ENCODE results near the gene PPIF.

The PPIF gene

DNA sequence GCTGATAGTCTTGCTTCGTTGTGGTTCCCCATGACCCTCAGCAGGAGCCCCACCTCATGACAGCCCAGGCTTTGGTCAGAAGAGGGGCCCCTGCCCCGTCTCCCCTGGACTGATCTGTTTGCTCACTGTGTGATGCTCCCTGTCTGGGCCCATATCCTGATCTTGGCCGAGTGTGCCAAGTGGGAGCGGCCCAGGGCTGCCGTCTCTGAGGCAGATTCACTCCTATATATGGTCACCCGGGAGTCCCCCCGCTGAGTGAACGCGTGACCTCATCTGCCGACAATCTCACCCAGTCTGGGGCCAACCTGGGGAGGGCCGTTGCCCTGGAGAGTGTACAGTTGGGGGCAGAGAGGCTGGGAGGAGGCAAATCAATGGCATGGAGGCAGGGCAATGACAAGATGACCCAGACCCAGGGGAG, 34.5 kb downstream of the PPIF start:
- CTCF ChIA-PET, result no interaction called here
- H3K27ac ChIP-seq (ENCODE audit: insufficient read depth in 1 of 2, low read depth in 1 of 2, low read length in 2 of 2, poor library complexity in 1 of 2, severe bottlenecking in 2 of 2), result no peak overlapping the region

DNA sequence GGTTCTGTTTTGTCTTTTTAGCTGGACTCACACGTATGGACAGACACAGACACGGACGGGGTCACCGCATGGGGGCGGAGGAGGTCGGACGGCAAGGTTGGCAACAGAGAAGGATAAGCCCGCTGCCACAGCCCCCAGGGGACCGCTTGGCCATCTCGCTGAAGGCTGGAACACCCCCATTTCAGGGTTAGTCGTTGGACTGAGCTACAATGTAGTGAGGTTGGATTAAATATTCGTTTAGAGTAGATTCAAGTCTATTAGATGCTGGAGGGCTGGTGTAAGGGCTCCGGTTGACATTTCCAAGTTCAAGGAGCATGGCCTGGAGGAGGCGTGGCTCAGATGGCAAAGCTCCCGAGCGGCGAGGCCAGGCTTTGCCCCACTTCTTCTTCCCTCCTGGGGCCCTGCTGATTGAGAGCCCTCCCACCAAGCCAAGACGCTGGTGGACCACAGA, 35.2 kb downstream of the PPIF start:
- ChIA-PET POLR2A (no interaction called here), CTCF (interaction anchor here (3.4 kb wide), 1 partner anchor 7 kb away, joined by 10 read pairs; no protein-coding TSS in a partner anchor)
- DNase-seq, result no peak
- H3K36me3 ChIP-seq (ENCODE audit: control insufficient read depth in 4 of 4, insufficient read depth in 4 of 4, low read length in 3 of 4), result no peaks in the 10 kb centered on the region
- no peak overlapping the region for H3K4me3 ChIP-seq (ENCODE audit: control insufficient read depth in 1 of 7, extremely low read depth in 1 of 7, insufficient read depth in 4 of 7, low read depth in 2 of 7, low read length in 6 of 7)
- 96% methylated on average over 16 of the region's 18 CpGs for WGBS (ENCODE audit: insufficient coverage)
- H3K4me1 ChIP-seq (ENCODE audit: control extremely low read depth in 1 of 4, control insufficient read depth in 4 of 4, insufficient read depth in 4 of 4, low read length in 3 of 4), result no peaks in the 10 kb centered on the region
- H3K27ac ChIP-seq (ENCODE audit: insufficient read depth in 1 of 2, low read depth in 1 of 2, low read length in 2 of 2, poor library complexity in 1 of 2, severe bottlenecking in 2 of 2), result no peak overlapping the region
- H3K27me3 ChIP-seq (replicated peaks in 2 of 5; ENCODE audit: control insufficient read depth in 4 of 5, insufficient read depth in 5 of 5, low read length in 4 of 5), result no peaks in the 10 kb centered on the region
- no peaks in the 10 kb centered on the region for H3K9me3 ChIP-seq (ENCODE audit: control extremely low read depth in 1 of 5, control insufficient read depth in 4 of 5, insufficient read depth in 2 of 5, low read depth in 1 of 5, low read length in 4 of 5)

More for the DNA sequence above, 34.5 kb downstream of the PPIF start:
- Histone ChIP-seq H3K4me3 (ENCODE audit: control insufficient read depth in 1 of 7, extremely low read depth in 1 of 7, insufficient read depth in 4 of 7, low read depth in 2 of 7, low read length in 6 of 7) (no peak overlapping the region), H3K9me3 (ENCODE audit: control extremely low read depth in 1 of 5, control insufficient read depth in 4 of 5, insufficient read depth in 2 of 5, low read depth in 1 of 5, low read length in 4 of 5) (no peaks in the 10 kb centered on the region), H3K27me3 (replicated peaks in 2 of 5; ENCODE audit: control insufficient read depth in 4 of 5, insufficient read depth in 5 of 5, low read length in 4 of 5) (no peaks in the 10 kb centered on the region), H3K4me1 (ENCODE audit: control extremely low read depth in 1 of 4, control insufficient read depth in 4 of 4, insufficient read depth in 4 of 4, low read length in 3 of 4) (no peaks in the 10 kb centered on the region), H3K36me3 (ENCODE audit: control insufficient read depth in 4 of 4, insufficient read depth in 4 of 4, low read length in 3 of 4) (no peaks in the 10 kb centered on the region)
- no peak for DNase-seq
- 96% methylated on average over 7 of the region's 11 CpGs for WGBS (ENCODE audit: insufficient coverage)
- POLR2A ChIA-PET, result no interaction called here

- no peak overlapping the region for H3K27ac ChIP-seq (ENCODE audit: insufficient read depth in 1 of 2, low read depth in 1 of 2, low read length in 2 of 2, poor library complexity in 1 of 2, severe bottlenecking in 2 of 2)
- POLR2A ChIA-PET, result no interaction called here
- 91% methylated on average over 12 of the region's 12 CpGs for WGBS (ENCODE audit: insufficient coverage)
- H3K4me3 ChIP-seq (ENCODE audit: control insufficient read depth in 1 of 7, extremely low read depth in 1 of 7, insufficient read depth in 4 of 7, low read depth in 2 of 7, low read length in 6 of 7), result no peak overlapping the region
- no peak for DNase-seq
- H3K36me3 ChIP-seq (ENCODE audit: control insufficient read depth in 4 of 4, insufficient read depth in 4 of 4, low read length in 3 of 4), result no peaks in the 10 kb centered on the region
- no peaks in the 10 kb centered on the region for H3K9me3 ChIP-seq (ENCODE audit: control extremely low read depth in 1 of 5, control insufficient read depth in 4 of 5, insufficient read depth in 2 of 5, low read depth in 1 of 5, low read length in 4 of 5)
- CTCF ChIA-PET, result interaction anchor here (0.8 to 3.4 kb wide), 4 partner anchors 9 to 38 kb away, joined by 3 to 10 read pairs (median 3); no protein-coding TSS in a partner anchor
- no peaks in the 10 kb centered on the region for H3K27me3 ChIP-seq (replicated peaks in 2 of 5; ENCODE audit: control insufficient read depth in 4 of 5, insufficient read depth in 5 of 5, low read length in 4 of 5)
- H3K4me1 ChIP-seq (ENCODE audit: control extremely low read depth in 1 of 4, control insufficient read depth in 4 of 4, insufficient read depth in 4 of 4, low read length in 3 of 4), result no peaks in the 10 kb centered on the region
Measured at GRCh38 chr10:79383974-79384606, 36.8 kb downstream of the PPIF start.

- Histone ChIP-seq H3K27me3 (replicated peaks in 2 of 5; ENCODE audit: control insufficient read depth in 4 of 5, insufficient read depth in 5 of 5, low read length in 4 of 5) (no peaks in the 10 kb centered on the region), H3K4me1 (ENCODE audit: control extremely low read depth in 1 of 4, control insufficient read depth in 4 of 4, insufficient read depth in 4 of 4, low read length in 3 of 4) (peaks cover 0 to 1% (median under 1%) of the 10 kb centered on the region in 4 experiments), H3K4me3 (ENCODE audit: control insufficient read depth in 1 of 7, extremely low read depth in 1 of 7, insufficient read depth in 4 of 7, low read depth in 2 of 7, low read length in 6 of 7) (no peak overlapping the region), H3K36me3 (ENCODE audit: control insufficient read depth in 4 of 4, insufficient read depth in 4 of 4, low read length in 3 of 4) (no peaks in the 10 kb centered on the region), H3K9me3 (ENCODE audit: control extremely low read depth in 1 of 5, control insufficient read depth in 4 of 5, insufficient read depth in 2 of 5, low read depth in 1 of 5, low read length in 4 of 5) (no peaks in the 10 kb centered on the region), H3K27ac (ENCODE audit: insufficient read depth in 1 of 2, low read depth in 1 of 2, low read length in 2 of 2, poor library complexity in 1 of 2, severe bottlenecking in 2 of 2) (no peak overlapping the region)
- ChIA-PET POLR2A (no interaction called here), CTCF (interaction anchor here (0.8 to 3.4 kb wide), 2 partner anchors 10 to 39 kb away, joined by 3 to 10 read pairs; no protein-coding TSS in a partner anchor)
- no peak for DNase-seq
- WGBS (ENCODE audit: insufficient coverage), result 95% methylated on average over 13 of the region's 14 CpGs
Measured at GRCh38 chr10:79384773-79385391, 37.6 kb downstream of the PPIF start.

DNA sequence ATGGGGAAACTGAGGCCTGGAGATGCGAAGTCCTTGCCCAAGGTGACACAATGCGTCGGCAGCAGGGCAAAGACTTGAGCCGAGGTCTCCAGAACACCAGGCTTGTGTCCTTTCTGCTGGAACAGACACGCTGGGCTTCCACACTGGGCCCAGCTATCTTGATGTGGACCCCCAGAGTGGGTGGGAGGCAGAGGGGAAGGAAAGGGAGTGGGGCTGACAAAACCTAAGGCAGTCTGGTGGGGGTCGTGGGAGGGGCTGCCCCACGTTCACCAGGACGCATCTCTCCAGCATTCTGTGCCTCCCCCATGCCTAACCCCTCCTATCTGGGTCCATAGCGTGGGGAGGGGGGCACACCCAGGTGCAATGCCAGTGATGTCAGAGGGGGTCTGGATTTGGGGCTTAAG, 38.1 kb downstream of the PPIF start:
- ChIA-PET POLR2A (no interaction called here), CTCF (interaction anchor here (3.4 kb wide), 1 partner anchor 10 kb away, joined by 10 read pairs; no protein-coding TSS in a partner anchor)
- H3K4me1 ChIP-seq (ENCODE audit: control extremely low read depth in 1 of 4, control insufficient read depth in 4 of 4, insufficient read depth in 4 of 4, low read length in 3 of 4), result peaks cover 3 to 6% (median 4%) of the 10 kb centered on the region in 4 experiments
- no peaks in the 10 kb centered on the region for H3K9me3 ChIP-seq (ENCODE audit: control extremely low read depth in 1 of 5, control insufficient read depth in 4 of 5, insufficient read depth in 2 of 5, low read depth in 1 of 5, low read length in 4 of 5)
- no peaks in the 10 kb centered on the region for H3K36me3 ChIP-seq (ENCODE audit: control insufficient read depth in 4 of 4, insufficient read depth in 4 of 4, low read length in 3 of 4)
- DNase-seq, result no peak
- H3K27ac ChIP-seq (ENCODE audit: insufficient read depth in 1 of 2, low read depth in 1 of 2, low read length in 2 of 2, poor library complexity in 1 of 2, severe bottlenecking in 2 of 2), result no peak overlapping the region
- H3K27me3 ChIP-seq (replicated peaks in 2 of 5; ENCODE audit: control insufficient read depth in 4 of 5, insufficient read depth in 5 of 5, low read length in 4 of 5), result no peaks in the 10 kb centered on the region
- no peak overlapping the region for H3K4me3 ChIP-seq (ENCODE audit: control insufficient read depth in 1 of 7, extremely low read depth in 1 of 7, insufficient read depth in 4 of 7, low read depth in 2 of 7, low read length in 6 of 7)
- WGBS (ENCODE audit: insufficient coverage), result 96% methylated on average over 8 of the region's 9 CpGs

GRCh38 chr10:79385804-79386531, 38.7 kb downstream of the PPIF start:
- WGBS (ENCODE audit: insufficient coverage), result 97% methylated on average over 14 of the region's 28 CpGs
- Histone ChIP-seq H3K27me3 (replicated peaks in 2 of 5; ENCODE audit: control insufficient read depth in 4 of 5, insufficient read depth in 5 of 5, low read length in 4 of 5) (no peaks in the 10 kb centered on the region), H3K4me3 (ENCODE audit: control insufficient read depth in 1 of 7, extremely low read depth in 1 of 7, insufficient read depth in 4 of 7, low read depth in 2 of 7, low read length in 6 of 7) (no peak overlapping the region), H3K4me1 (ENCODE audit: control extremely low read depth in 1 of 4, control insufficient read depth in 4 of 4, insufficient read depth in 4 of 4, low read length in 3 of 4) (peaks cover 3 to 11% (median 10%) of the 10 kb centered on the region in 4 experiments), H3K36me3 (ENCODE audit: control insufficient read depth in 4 of 4, insufficient read depth in 4 of 4, low read length in 3 of 4) (no peaks in the 10 kb centered on the region), H3K9me3 (ENCODE audit: control extremely low read depth in 1 of 5, control insufficient read depth in 4 of 5, insufficient read depth in 2 of 5, low read depth in 1 of 5, low read length in 4 of 5) (no peaks in the 10 kb centered on the region), H3K27ac (ENCODE audit: insufficient read depth in 1 of 2, low read depth in 1 of 2, low read length in 2 of 2, poor library complexity in 1 of 2, severe bottlenecking in 2 of 2) (no peak overlapping the region)
- ChIA-PET POLR2A (no interaction called here), CTCF (interaction anchor here (3.4 kb wide), 1 partner anchor 11 kb away, joined by 10 read pairs; no protein-coding TSS in a partner anchor)
- DNase-seq, result no peak
